ENCODE measurements around the gene BOLA3.
A peak's percentile ranks its signal among the peaks of the same experiment; 100 is the strongest.

The BOLA3 gene

GRCh38 chr2:74183878-74184277 lies 36.2 kb upstream of the BOLA3 start:
- H4K91ac ChIP-seq (ENCODE audit: low read depth, low read length, poor library complexity): no peak overlapping the region
- no peak overlapping the region for H2BK12ac ChIP-seq (ENCODE audit: low read length)
- no peak overlapping the region for H2BK120ac ChIP-seq (ENCODE audit: low read depth, low read length)
- H3K9me3 ChIP-seq (replicated peaks in 1 of 2; ENCODE audit: control insufficient read depth in 2 of 2, insufficient read depth in 1 of 2, low read depth in 1 of 2, low read length in 2 of 2): no peaks in the 10 kb centered on the region
- H3K4me1 ChIP-seq (ENCODE audit: control insufficient read depth in 2 of 2, insufficient read depth in 1 of 2, low read depth in 1 of 2, low read length in 2 of 2): peaks cover 0 to 5% of the 10 kb centered on the region in 2 donors
- H3K79me1 ChIP-seq (ENCODE audit: low read depth, low read length): no peaks in the 10 kb centered on the region
- no peak overlapping the region for H2AFZ ChIP-seq (ENCODE audit: low read length)
- H3K18ac ChIP-seq (ENCODE audit: low read length): no peak overlapping the region
- H3K9ac ChIP-seq (ENCODE audit: low read depth, low read length, poor library complexity): no peak overlapping the region
- DNase-seq (ENCODE audit: low spot score): no peak
- no peaks in the 10 kb centered on the region for H3K36me3 ChIP-seq (replicated peaks in 1 of 2; ENCODE audit: control insufficient read depth in 2 of 2, insufficient read depth in 2 of 2, low read length in 2 of 2)
- H3K23ac ChIP-seq (ENCODE audit: low read depth, low read length, poor library complexity): no peak overlapping the region
- H3K4ac ChIP-seq (ENCODE audit: low read length): no peak overlapping the region
- H3K4me2 ChIP-seq (ENCODE audit: insufficient read depth, low read length, poor library complexity, severe bottlenecking): no peak overlapping the region
- H3K27me3 ChIP-seq (ENCODE audit: control insufficient read depth in 3 of 3, insufficient read depth in 3 of 3, low read depth in 1 of 3, low read length in 3 of 3): no peaks in the 10 kb centered on the region
- H4K8ac ChIP-seq (ENCODE audit: low read depth, low read length): no peak overlapping the region
- no peak overlapping the region for H2BK15ac ChIP-seq (ENCODE audit: low read length)
- WGBS, 2 donors (ENCODE audit: extremely low coverage in 2 of 2, insufficient read length in 2 of 2, insufficient replicate concordance in 1 of 2): no CpG with 5 or more reads among the region's 2 CpGs
- no peak overlapping the region for H3K27ac ChIP-seq (replicated peaks; ENCODE audit: low read length)
- H3K14ac ChIP-seq (ENCODE audit: low read length): no peak overlapping the region
- no peak overlapping the region for H3K4me3 ChIP-seq (ENCODE audit: low read length in 2 of 2)
- no peak overlapping the region for H2BK5ac ChIP-seq (ENCODE audit: low read length)
- H2AK5ac ChIP-seq (ENCODE audit: low read depth, low read length): no peak overlapping the region

DNA sequence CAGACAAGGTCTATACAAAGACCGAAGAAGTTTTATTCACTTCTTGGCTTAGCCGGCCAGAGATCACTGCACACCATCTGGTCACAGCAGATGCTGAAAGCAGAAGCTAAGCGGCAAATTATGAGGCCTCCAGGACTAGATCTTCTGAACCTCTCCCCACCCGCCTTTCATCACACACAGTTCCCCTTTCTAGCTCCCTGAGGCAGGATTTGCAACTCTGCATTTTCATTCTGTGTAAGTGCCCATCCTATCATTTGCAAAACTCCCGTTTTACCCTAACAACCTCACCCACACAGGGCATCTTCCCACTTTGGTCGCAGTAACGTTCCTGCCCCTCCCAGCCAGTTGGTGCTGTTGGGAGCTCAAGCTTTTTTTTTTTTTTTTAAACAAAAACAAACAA lies 34.0 kb upstream of the BOLA3 start:
- H3K4me2 ChIP-seq (ENCODE audit: insufficient read depth, low read length, poor library complexity, severe bottlenecking): no peak overlapping the region
- H3K4ac ChIP-seq (ENCODE audit: low read length): no peak overlapping the region
- no peak overlapping the region for H3K23ac ChIP-seq (ENCODE audit: low read depth, low read length, poor library complexity)
- H2BK5ac ChIP-seq (ENCODE audit: low read length): no peak overlapping the region
- H3K14ac ChIP-seq (ENCODE audit: low read length): no peak overlapping the region
- no peak overlapping the region for H3K4me3 ChIP-seq (ENCODE audit: low read length in 2 of 2)
- H2AFZ ChIP-seq (ENCODE audit: low read length): peak overlapping the region; percentile 57
- no peak overlapping the region for H2AK5ac ChIP-seq (ENCODE audit: low read depth, low read length)
- H3K27ac ChIP-seq (replicated peaks; ENCODE audit: low read length): no peak overlapping the region
- WGBS, 2 donors (ENCODE audit: extremely low coverage in 2 of 2, insufficient read length in 2 of 2, insufficient replicate concordance in 1 of 2): no CpG with 5 or more reads among the region's 7 CpGs
- no peak overlapping the region for H3K18ac ChIP-seq (ENCODE audit: low read length)
- peaks cover under 1 to 6% of the 10 kb centered on the region in 2 donors for H3K36me3 ChIP-seq (replicated peaks in 1 of 2; ENCODE audit: control insufficient read depth in 2 of 2, insufficient read depth in 2 of 2, low read length in 2 of 2)
- no peak overlapping the region for H3K9ac ChIP-seq (ENCODE audit: low read depth, low read length, poor library complexity)
- peaks cover under 1 to 6% of the 10 kb centered on the region in 2 donors for H3K9me3 ChIP-seq (replicated peaks in 1 of 2; ENCODE audit: control insufficient read depth in 2 of 2, insufficient read depth in 1 of 2, low read depth in 1 of 2, low read length in 2 of 2)
- H4K91ac ChIP-seq (ENCODE audit: low read depth, low read length, poor library complexity): no peak overlapping the region
- H2BK12ac ChIP-seq (ENCODE audit: low read length): no peak overlapping the region
- no peaks in the 10 kb centered on the region for H3K27me3 ChIP-seq (ENCODE audit: control insufficient read depth in 3 of 3, insufficient read depth in 3 of 3, low read depth in 1 of 3, low read length in 3 of 3)
- peaks cover 0 to 3% of the 10 kb centered on the region in 2 donors for H3K4me1 ChIP-seq (ENCODE audit: control insufficient read depth in 2 of 2, insufficient read depth in 1 of 2, low read depth in 1 of 2, low read length in 2 of 2)
- H3K79me1 ChIP-seq (ENCODE audit: low read depth, low read length): no peaks in the 10 kb centered on the region
- no peak for DNase-seq (ENCODE audit: low spot score)
- H4K8ac ChIP-seq (ENCODE audit: low read depth, low read length): no peak overlapping the region
- H2BK15ac ChIP-seq (ENCODE audit: low read length): no peak overlapping the region
- H2BK120ac ChIP-seq (ENCODE audit: low read depth, low read length): no peak overlapping the region

GRCh38 chr2:74179063-74179865 lies 31.6 kb upstream of the BOLA3 start:
- Histone ChIP-seq H3K4me3 (ENCODE audit: low read length in 2 of 2) (peak overlapping the region in 1 of 2 donors; percentile 64), H3K23ac (ENCODE audit: low read depth, low read length, poor library complexity) (peak overlapping the region; percentile 96), H3K4me2 (ENCODE audit: insufficient read depth, low read length, poor library complexity, severe bottlenecking) (peak overlapping the region; percentile 25), H3K27ac (replicated peaks; ENCODE audit: low read length) (no peak overlapping the region), H3K4me1 (ENCODE audit: control insufficient read depth in 2 of 2, insufficient read depth in 1 of 2, low read depth in 1 of 2, low read length in 2 of 2) (peaks cover 0 to 3% of the 10 kb centered on the region in 2 donors), H3K9ac (ENCODE audit: low read depth, low read length, poor library complexity) (no peak overlapping the region), H2BK12ac (ENCODE audit: low read length) (no peak overlapping the region), H4K91ac (ENCODE audit: low read depth, low read length, poor library complexity) (no peak overlapping the region), H3K9me3 (replicated peaks in 1 of 2; ENCODE audit: control insufficient read depth in 2 of 2, insufficient read depth in 1 of 2, low read depth in 1 of 2, low read length in 2 of 2) (peaks cover 3 to 28% of the 10 kb centered on the region in 2 donors), H3K18ac (ENCODE audit: low read length) (no peak overlapping the region), H2BK15ac (ENCODE audit: low read length) (no peak overlapping the region), H2BK120ac (ENCODE audit: low read depth, low read length) (no peak overlapping the region), H3K79me1 (ENCODE audit: low read depth, low read length) (no peaks in the 10 kb centered on the region), H3K4ac (ENCODE audit: low read length) (no peak overlapping the region), H3K27me3 (ENCODE audit: control insufficient read depth in 3 of 3, insufficient read depth in 3 of 3, low read depth in 1 of 3, low read length in 3 of 3) (no peaks in the 10 kb centered on the region), H3K36me3 (replicated peaks in 1 of 2; ENCODE audit: control insufficient read depth in 2 of 2, insufficient read depth in 2 of 2, low read length in 2 of 2) (peaks cover 4 to 23% of the 10 kb centered on the region in 2 donors), H2AFZ (ENCODE audit: low read length) (peak overlapping the region; percentile 94), H2AK5ac (ENCODE audit: low read depth, low read length) (no peak overlapping the region), H2BK5ac (ENCODE audit: low read length) (peak overlapping the region; percentile 53), H3K14ac (ENCODE audit: low read length) (no peak overlapping the region), H4K8ac (ENCODE audit: low read depth, low read length) (no peak overlapping the region)
- DNase-seq (ENCODE audit: low spot score): no peak
- WGBS, 2 donors (ENCODE audit: extremely low coverage in 2 of 2, insufficient read length in 2 of 2, insufficient replicate concordance in 1 of 2): no CpG with 5 or more reads among the region's 25 CpGs

- Histone ChIP-seq H2BK12ac (ENCODE audit: low read length) (no peak within 1 kb of the TSS), H3K4me1 (ENCODE audit: control insufficient read depth in 2 of 2, insufficient read depth in 1 of 2, low read depth in 1 of 2, low read length in 2 of 2) (peaks cover 0 to 3% of the 10 kb centered on the region in 2 donors), H3K9me3 (replicated peaks in 1 of 2; ENCODE audit: control insufficient read depth in 2 of 2, insufficient read depth in 1 of 2, low read depth in 1 of 2, low read length in 2 of 2) (peaks cover 3 to 33% of the 10 kb centered on the region in 2 donors), H4K91ac (ENCODE audit: low read depth, low read length, poor library complexity) (no peak within 1 kb of the TSS), H3K9ac (ENCODE audit: low read depth, low read length, poor library complexity) (peak within 1 kb of the TSS; percentile 77), H2BK5ac (ENCODE audit: low read length) (peak within 1 kb of the TSS; percentile 82), H2BK15ac (ENCODE audit: low read length) (no peak within 1 kb of the TSS), H3K4me2 (ENCODE audit: insufficient read depth, low read length, poor library complexity, severe bottlenecking) (peak within 1 kb of the TSS; percentile 54), H3K27me3 (ENCODE audit: control insufficient read depth in 3 of 3, insufficient read depth in 3 of 3, low read depth in 1 of 3, low read length in 3 of 3) (no peaks in the 10 kb centered on the region), H2BK120ac (ENCODE audit: low read depth, low read length) (peak within 1 kb of the TSS; percentile 72), H2AFZ (ENCODE audit: low read length) (peak within 1 kb of the TSS; percentile 94), H2AK5ac (ENCODE audit: low read depth, low read length) (no peak within 1 kb of the TSS), H3K4me3 (ENCODE audit: low read length in 2 of 2) (peak within 1 kb of the TSS; percentile 64 to 92), H3K27ac (replicated peaks; ENCODE audit: low read length) (peak within 1 kb of the TSS; percentile 97), H3K23ac (ENCODE audit: low read depth, low read length, poor library complexity) (peak within 1 kb of the TSS; percentile 96), H3K14ac (ENCODE audit: low read length) (peak within 1 kb of the TSS; percentile 82), H3K4ac (ENCODE audit: low read length) (no peak within 1 kb of the TSS), H4K8ac (ENCODE audit: low read depth, low read length) (no peak within 1 kb of the TSS), H3K79me1 (ENCODE audit: low read depth, low read length) (no peaks in the 10 kb centered on the region), H3K36me3 (replicated peaks in 1 of 2; ENCODE audit: control insufficient read depth in 2 of 2, insufficient read depth in 2 of 2, low read length in 2 of 2) (peaks cover 4 to 23% of the 10 kb centered on the region in 2 donors), H3K18ac (ENCODE audit: low read length) (peak within 1 kb of the TSS; percentile 96)
- peak; percentile 98 for DNase-seq (ENCODE audit: low spot score)
- WGBS, 2 donors (ENCODE audit: extremely low coverage in 2 of 2, insufficient read length in 2 of 2, insufficient replicate concordance in 1 of 2): no CpG with 5 or more reads among the region's 84 CpGs
Observed at GRCh38 chr2:74178211-74179062, 30.7 kb upstream of the BOLA3 start, which contains the start of gene MOB1A. Gene MOB1A, minus strand, starts transcription at chr2:74178879. Its CDS starts 205 bp downstream, at chr2:74178674.

Data from neuronal stem cell (in vitro differentiated cells).